Measurements from ENCODE around the gene URGCP.
"Not testable (repeated sequence)": the region's sequence is repeated elsewhere in the genome, so short reads cannot be mapped to it uniquely, and the experiment has no call there.

URGCP gene

GRCh38 chr7:43844662-43845061 is 61.7 kb downstream of the URGCP start:
- Mint-ChIP-seq H3K9me3 (no peaks in the 10 kb centered on the region), H3K27me3 (ENCODE audit: low read depth) (peaks cover 13% of the 10 kb centered on the region), H3K27ac (no peak overlapping the region), H3K4me3 (no peak overlapping the region), H3K4me1 (no peaks in the 10 kb centered on the region), H3K36me3 (ENCODE audit: low read depth) (no peaks in the 10 kb centered on the region)
- TF ChIP-seq CTCF (IDR thresholded peaks at IDR 0.05; ENCODE audit: unreplicated experiment in 3 of 3), result no peak

- H3K4me3 Mint-ChIP-seq, result no peak overlapping the region
- H3K27me3 Mint-ChIP-seq (ENCODE audit: low read depth), result peaks cover 9% of the 10 kb centered on the region
- no peak overlapping the region for H3K27ac Mint-ChIP-seq
- no peaks in the 10 kb centered on the region for H3K4me1 Mint-ChIP-seq
- no peaks in the 10 kb centered on the region for H3K9me3 Mint-ChIP-seq
- H3K36me3 Mint-ChIP-seq (ENCODE audit: low read depth), result no peaks in the 10 kb centered on the region
- no peak for TF ChIP-seq CTCF (IDR thresholded peaks at IDR 0.05; ENCODE audit: unreplicated experiment in 3 of 3)
These were observed 62.1 kb downstream of the URGCP start for GRCh38 chr7:43844257-43844656.

GRCh38 chr7:43843296-43843695 is 63.1 kb downstream of the URGCP start:
- no peak overlapping the region for H3K27ac Mint-ChIP-seq
- H3K9me3 Mint-ChIP-seq, result no peaks in the 10 kb centered on the region
- H3K27me3 Mint-ChIP-seq (ENCODE audit: low read depth), result peaks cover 15% of the 10 kb centered on the region
- H3K4me3 Mint-ChIP-seq, result no peak overlapping the region
- H3K4me1 Mint-ChIP-seq, result no peaks in the 10 kb centered on the region
- no peak for TF ChIP-seq CTCF (IDR thresholded peaks at IDR 0.05; ENCODE audit: unreplicated experiment in 3 of 3)
- H3K36me3 Mint-ChIP-seq (ENCODE audit: low read depth), result no peaks in the 10 kb centered on the region

- Mint-ChIP-seq H3K4me3 (peak overlapping the region in 1 of 3 experiments; percentile 53), H3K9me3 (no peaks in the 10 kb centered on the region), H3K36me3 (ENCODE audit: low read depth) (no peaks in the 10 kb centered on the region), H3K4me1 (no peaks in the 10 kb centered on the region), H3K27ac (peak overlapping the region; percentile 47 to 81 (median 72)), H3K27me3 (ENCODE audit: low read depth) (peaks cover 6% of the 10 kb centered on the region)
- TF ChIP-seq CTCF (IDR thresholded peaks at IDR 0.05; ENCODE audit: unreplicated experiment in 3 of 3), result no peak
These were observed 68.2 kb downstream of the URGCP start for GRCh38 chr7:43838201-43838658.

GRCh38 chr7:43834463-43835251 is 71.7 kb downstream of the URGCP start:
- Mint-ChIP-seq H3K27me3 (ENCODE audit: low read depth) (peaks cover 6% of the 10 kb centered on the region), H3K4me1 (no peaks in the 10 kb centered on the region), H3K36me3 (ENCODE audit: low read depth) (no peaks in the 10 kb centered on the region), H3K4me3 (no peak overlapping the region), H3K9me3 (peaks cover 9% of the 10 kb centered on the region), H3K27ac (no peak overlapping the region)
- no peak for TF ChIP-seq CTCF (IDR thresholded peaks at IDR 0.05; ENCODE audit: unreplicated experiment in 3 of 3)

- not testable (repeated sequence) for H3K36me3 Mint-ChIP-seq (ENCODE audit: low read depth); H3K27me3 Mint-ChIP-seq (ENCODE audit: low read depth); H3K4me3 Mint-ChIP-seq; H3K27ac Mint-ChIP-seq; H3K4me1 Mint-ChIP-seq
- peaks cover 13% of the 10 kb centered on the region for H3K9me3 Mint-ChIP-seq
These were observed 75.5 kb downstream of the URGCP start for GRCh38 chr7:43830917-43831316.

Data from nephron (organoid).